Gastrocnemius medialis (tissue), 4 donors: Measurements from ENCODE around the gene CCDC90B.

Experiments
- POLR2A ChIP-seq, 2 donors: fragments of 450-650 bp; IDR thresholded peaks; one replicate each; pipeline ENCODE4 v1.6.1; 2017; ENCODE audit warnings: antibody characterized with exemption in 2 of 2, mild to moderate bottlenecking in 2 of 2, moderate library complexity in 2 of 2
- TF ChIP-seq, protein P1 (sequence below), 5 experiments: fragments of 450-650 bp in 3 of 5; fragments of 200-600 bp in 2 of 5; sonication (generic) in 2 of 5; IDR thresholded peaks in 4 of 5; conservative IDR thresholded peaks in 1 of 5; 1 replicate in 4 of 5; 2 replicates in 1 of 5; pipeline ENCODE4 v1.5.1; 2016 to 2019; ENCODE audit warnings: antibody characterized with exemption in 5 of 5, mild to moderate bottlenecking in 3 of 5, moderate library complexity in 3 of 5

DNA sequence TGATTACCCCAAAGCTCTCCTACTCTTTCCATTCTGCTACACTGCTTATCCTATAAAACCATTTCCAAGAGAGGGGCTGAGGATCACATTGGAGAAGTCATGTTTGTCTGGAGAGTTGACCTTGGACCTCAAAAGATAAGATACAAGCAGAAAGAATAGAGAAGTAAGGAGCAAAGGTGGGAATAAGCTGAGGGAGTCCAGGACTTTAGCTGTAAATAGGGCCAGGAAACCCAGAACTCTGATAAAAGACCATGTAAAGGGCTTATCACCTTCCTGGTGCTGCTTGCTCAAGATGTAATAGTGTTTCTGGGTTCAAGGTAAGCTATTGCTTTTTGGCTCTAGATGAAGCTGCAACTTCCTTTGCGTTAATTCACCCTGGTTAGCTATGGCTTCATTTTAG is 32.8 kb upstream of the CCDC90B start:
- TF ChIP-seq, protein P1, sequence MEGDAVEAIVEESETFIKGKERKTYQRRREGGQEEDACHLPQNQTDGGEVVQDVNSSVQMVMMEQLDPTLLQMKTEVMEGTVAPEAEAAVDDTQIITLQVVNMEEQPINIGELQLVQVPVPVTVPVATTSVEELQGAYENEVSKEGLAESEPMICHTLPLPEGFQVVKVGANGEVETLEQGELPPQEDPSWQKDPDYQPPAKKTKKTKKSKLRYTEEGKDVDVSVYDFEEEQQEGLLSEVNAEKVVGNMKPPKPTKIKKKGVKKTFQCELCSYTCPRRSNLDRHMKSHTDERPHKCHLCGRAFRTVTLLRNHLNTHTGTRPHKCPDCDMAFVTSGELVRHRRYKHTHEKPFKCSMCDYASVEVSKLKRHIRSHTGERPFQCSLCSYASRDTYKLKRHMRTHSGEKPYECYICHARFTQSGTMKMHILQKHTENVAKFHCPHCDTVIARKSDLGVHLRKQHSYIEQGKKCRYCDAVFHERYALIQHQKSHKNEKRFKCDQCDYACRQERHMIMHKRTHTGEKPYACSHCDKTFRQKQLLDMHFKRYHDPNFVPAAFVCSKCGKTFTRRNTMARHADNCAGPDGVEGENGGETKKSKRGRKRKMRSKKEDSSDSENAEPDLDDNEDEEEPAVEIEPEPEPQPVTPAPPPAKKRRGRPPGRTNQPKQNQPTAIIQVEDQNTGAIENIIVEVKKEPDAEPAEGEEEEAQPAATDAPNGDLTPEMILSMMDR (IDR thresholded peaks at IDR 0.05 in 4 of 5, conservative IDR thresholded peaks at IDR 0.05 in 1 of 5): no peak
- no peak for TF ChIP-seq POLR2A (IDR thresholded peaks at IDR 0.05)
